HL-60 (cell line): ENCODE measurements around the gene FEZF2.

Experiments
- DNase-seq, 2 experiments: peaks; one replicate each; pipeline ENCODE4 v3.0.0-alpha.2; 2010 to 2020; ENCODE audit warnings: low read depth in 1 of 2, low spot score in 1 of 2
- H3K27ac ChIP-seq: fragments of 250-450 bp; sonication (Bioruptor Pico); replicated peaks from 2 replicates; pipeline ENCODE4 v1.5.1; 2020; ENCODE audit warnings: mild to moderate bottlenecking, moderate library complexity
- H3K27me3 ChIP-seq: fragments of 250-450 bp; sonication (Bioruptor Pico); 2 replicates; pipeline ENCODE4 v1.5.1; 2021; ENCODE audit warnings: mild to moderate bottlenecking, moderate library complexity; ENCODE audit not compliant: insufficient read depth, poor library complexity, severe bottlenecking
- H3K4me3 ChIP-seq: replicated peaks from 2 replicates; pipeline ENCODE4 v1.5.1; 2011; ENCODE audit warnings: mild to moderate bottlenecking, control low read depth, low read length; ENCODE audit not compliant: insufficient read depth
- GABPA ChIP-seq: IDR thresholded peaks from 2 replicates; pipeline ENCODE4 v1.6.1; 2012; ENCODE audit warnings: low read depth
- POLR2AphosphoS5 ChIP-seq: IDR thresholded peaks from 2 replicates; pipeline ENCODE4 v1.6.1; 2012; ENCODE audit warnings: low read depth
- SPI1 ChIP-seq: IDR thresholded peaks from 2 replicates; pipeline ENCODE4 v1.6.1; 2012; ENCODE audit warnings: low read depth, mild to moderate bottlenecking, borderline replicate concordance
- TF ChIP-seq, protein P1 (sequence below): IDR thresholded peaks from one replicate; pipeline ENCODE4 v1.5.1; 2011; ENCODE audit warnings: low read length, control low read depth, inconsistent platforms; ENCODE audit not compliant: insufficient read depth
- TF ChIP-seq, protein P2 (sequence below): IDR thresholded peaks from 2 replicates; pipeline ENCODE4 v1.6.1; 2012; ENCODE audit warnings: low read depth; ENCODE audit not compliant: insufficient replicate concordance

The FEZF2 gene

GRCh38 chr3:62387251-62387650 lies 13.9 kb upstream of the FEZF2 start:
- DNase-seq, result no peak
- no peak overlapping the region for H3K4me3 ChIP-seq
- H3K27ac ChIP-seq, result no peak overlapping the region
- TF ChIP-seq GABPA (no peak), SPI1 (no peak), POLR2AphosphoS5 (no peak)
- TF ChIP-seq, protein P1, sequence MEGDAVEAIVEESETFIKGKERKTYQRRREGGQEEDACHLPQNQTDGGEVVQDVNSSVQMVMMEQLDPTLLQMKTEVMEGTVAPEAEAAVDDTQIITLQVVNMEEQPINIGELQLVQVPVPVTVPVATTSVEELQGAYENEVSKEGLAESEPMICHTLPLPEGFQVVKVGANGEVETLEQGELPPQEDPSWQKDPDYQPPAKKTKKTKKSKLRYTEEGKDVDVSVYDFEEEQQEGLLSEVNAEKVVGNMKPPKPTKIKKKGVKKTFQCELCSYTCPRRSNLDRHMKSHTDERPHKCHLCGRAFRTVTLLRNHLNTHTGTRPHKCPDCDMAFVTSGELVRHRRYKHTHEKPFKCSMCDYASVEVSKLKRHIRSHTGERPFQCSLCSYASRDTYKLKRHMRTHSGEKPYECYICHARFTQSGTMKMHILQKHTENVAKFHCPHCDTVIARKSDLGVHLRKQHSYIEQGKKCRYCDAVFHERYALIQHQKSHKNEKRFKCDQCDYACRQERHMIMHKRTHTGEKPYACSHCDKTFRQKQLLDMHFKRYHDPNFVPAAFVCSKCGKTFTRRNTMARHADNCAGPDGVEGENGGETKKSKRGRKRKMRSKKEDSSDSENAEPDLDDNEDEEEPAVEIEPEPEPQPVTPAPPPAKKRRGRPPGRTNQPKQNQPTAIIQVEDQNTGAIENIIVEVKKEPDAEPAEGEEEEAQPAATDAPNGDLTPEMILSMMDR, result no peak
- TF ChIP-seq, protein P2, sequence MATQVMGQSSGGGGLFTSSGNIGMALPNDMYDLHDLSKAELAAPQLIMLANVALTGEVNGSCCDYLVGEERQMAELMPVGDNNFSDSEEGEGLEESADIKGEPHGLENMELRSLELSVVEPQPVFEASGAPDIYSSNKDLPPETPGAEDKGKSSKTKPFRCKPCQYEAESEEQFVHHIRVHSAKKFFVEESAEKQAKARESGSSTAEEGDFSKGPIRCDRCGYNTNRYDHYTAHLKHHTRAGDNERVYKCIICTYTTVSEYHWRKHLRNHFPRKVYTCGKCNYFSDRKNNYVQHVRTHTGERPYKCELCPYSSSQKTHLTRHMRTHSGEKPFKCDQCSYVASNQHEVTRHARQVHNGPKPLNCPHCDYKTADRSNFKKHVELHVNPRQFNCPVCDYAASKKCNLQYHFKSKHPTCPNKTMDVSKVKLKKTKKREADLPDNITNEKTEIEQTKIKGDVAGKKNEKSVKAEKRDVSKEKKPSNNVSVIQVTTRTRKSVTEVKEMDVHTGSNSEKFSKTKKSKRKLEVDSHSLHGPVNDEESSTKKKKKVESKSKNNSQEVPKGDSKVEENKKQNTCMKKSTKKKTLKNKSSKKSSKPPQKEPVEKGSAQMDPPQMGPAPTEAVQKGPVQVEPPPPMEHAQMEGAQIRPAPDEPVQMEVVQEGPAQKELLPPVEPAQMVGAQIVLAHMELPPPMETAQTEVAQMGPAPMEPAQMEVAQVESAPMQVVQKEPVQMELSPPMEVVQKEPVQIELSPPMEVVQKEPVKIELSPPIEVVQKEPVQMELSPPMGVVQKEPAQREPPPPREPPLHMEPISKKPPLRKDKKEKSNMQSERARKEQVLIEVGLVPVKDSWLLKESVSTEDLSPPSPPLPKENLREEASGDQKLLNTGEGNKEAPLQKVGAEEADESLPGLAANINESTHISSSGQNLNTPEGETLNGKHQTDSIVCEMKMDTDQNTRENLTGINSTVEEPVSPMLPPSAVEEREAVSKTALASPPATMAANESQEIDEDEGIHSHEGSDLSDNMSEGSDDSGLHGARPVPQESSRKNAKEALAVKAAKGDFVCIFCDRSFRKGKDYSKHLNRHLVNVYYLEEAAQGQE, result no peak
- H3K27me3 ChIP-seq, result no peaks in the 10 kb centered on the region

GRCh38 chr3:62379321-62379798 lies 6.0 kb upstream of the FEZF2 start:
- no peak for TF ChIP-seq SPI1
- TF ChIP-seq, protein P1, result no peak
- TF ChIP-seq POLR2AphosphoS5, result no peak
- TF ChIP-seq, protein P2, result no peak
- no peak for TF ChIP-seq GABPA
- Histone ChIP-seq H3K27me3 (peaks cover 45% of the 10 kb centered on the region), H3K4me3 (no peak overlapping the region), H3K27ac (no peak overlapping the region)
- DNase-seq, result no peak

GRCh38 chr3:62378921-62379320 lies 5.6 kb upstream of the FEZF2 start:
- Histone ChIP-seq H3K27ac (no peak overlapping the region), H3K27me3 (peaks cover 49% of the 10 kb centered on the region), H3K4me3 (no peak overlapping the region)
- no peak for DNase-seq
- TF ChIP-seq, protein P2, result no peak
- no peak for TF ChIP-seq SPI1
- TF ChIP-seq POLR2AphosphoS5, result no peak
- TF ChIP-seq, protein P1, result no peak
- no peak for TF ChIP-seq GABPA
